Measurements from ENCODE around the gene ST6GAL1.

DNA sequence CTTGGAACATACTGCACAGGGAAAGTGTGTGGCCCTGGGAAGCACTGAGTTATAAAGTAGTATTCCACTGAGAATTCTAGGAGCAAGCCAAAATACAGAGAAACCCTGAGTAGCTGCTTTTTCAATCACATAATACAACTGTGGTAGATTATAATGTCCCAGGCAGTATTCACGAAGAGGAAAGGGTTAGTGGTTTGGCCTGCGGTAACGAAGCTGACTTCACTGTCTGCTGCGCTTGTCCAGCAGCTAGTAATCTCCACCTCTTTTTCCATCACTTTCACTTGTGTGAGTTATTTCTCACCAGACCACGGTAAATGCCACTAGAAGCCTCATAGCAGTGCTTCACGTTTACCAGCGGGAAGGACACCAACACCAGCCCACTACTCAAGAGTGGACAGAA, 174.6 kb downstream of the ST6GAL1 start:
- TF ChIP-seq, protein P1, sequence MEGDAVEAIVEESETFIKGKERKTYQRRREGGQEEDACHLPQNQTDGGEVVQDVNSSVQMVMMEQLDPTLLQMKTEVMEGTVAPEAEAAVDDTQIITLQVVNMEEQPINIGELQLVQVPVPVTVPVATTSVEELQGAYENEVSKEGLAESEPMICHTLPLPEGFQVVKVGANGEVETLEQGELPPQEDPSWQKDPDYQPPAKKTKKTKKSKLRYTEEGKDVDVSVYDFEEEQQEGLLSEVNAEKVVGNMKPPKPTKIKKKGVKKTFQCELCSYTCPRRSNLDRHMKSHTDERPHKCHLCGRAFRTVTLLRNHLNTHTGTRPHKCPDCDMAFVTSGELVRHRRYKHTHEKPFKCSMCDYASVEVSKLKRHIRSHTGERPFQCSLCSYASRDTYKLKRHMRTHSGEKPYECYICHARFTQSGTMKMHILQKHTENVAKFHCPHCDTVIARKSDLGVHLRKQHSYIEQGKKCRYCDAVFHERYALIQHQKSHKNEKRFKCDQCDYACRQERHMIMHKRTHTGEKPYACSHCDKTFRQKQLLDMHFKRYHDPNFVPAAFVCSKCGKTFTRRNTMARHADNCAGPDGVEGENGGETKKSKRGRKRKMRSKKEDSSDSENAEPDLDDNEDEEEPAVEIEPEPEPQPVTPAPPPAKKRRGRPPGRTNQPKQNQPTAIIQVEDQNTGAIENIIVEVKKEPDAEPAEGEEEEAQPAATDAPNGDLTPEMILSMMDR (IDR thresholded peaks at IDR 0.05) = no peak
- no peak for TF ChIP-seq ZFX (IDR thresholded peaks at IDR 0.05; ENCODE audit: borderline replicate concordance)
